ENCODE measurements around the gene FOXI3.

DNA sequence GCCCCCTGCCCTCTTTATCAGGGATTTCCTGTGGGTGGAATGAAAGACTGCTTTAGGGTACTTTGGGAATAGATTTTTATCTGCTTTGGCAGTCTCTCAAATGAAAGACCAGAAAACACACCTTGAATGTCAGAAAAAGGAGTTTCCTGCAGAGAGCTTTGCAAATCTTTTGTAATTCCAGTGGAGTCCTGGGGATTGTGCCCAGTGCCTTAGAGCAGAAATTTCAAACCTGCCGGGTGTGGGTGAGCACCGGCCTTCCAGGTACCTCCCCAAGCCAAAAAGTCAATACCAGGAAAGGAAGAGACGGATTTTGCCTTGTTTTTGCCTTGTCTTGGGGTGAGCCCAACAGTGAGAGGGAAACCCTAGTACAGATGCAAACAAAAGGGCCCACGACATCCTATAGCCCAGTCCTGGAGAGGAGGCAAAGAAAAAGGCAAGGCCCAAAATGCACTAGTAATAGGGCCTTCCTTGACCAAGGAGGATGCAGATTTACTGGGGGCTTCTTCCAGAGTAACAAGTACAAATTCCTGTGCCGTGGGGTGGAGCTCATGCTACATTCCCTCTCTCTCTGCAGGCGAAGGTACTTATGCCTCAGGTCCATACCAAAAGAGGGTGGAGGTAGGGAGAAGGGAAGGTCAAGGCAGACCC lies 36.4 kb downstream of the FOXI3 start:
- TF ChIP-seq, protein P1, sequence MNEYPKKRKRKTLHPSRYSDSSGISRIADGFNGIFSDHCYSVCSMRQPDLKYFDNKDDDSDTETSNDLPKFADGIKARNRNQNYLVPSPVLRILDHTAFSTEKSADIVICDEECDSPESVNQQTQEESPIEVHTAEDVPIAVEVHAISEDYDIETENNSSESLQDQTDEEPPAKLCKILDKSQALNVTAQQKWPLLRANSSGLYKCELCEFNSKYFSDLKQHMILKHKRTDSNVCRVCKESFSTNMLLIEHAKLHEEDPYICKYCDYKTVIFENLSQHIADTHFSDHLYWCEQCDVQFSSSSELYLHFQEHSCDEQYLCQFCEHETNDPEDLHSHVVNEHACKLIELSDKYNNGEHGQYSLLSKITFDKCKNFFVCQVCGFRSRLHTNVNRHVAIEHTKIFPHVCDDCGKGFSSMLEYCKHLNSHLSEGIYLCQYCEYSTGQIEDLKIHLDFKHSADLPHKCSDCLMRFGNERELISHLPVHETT (CRISPR knock-in tag; conservative IDR thresholded peaks at IDR 0.05 in 1 of 2, IDR thresholded peaks at IDR 0.05 in 1 of 2): no peak
- no peak for TF ChIP-seq POLR2AphosphoS5 (IDR thresholded peaks at IDR 0.05; ENCODE audit: control insufficient read depth, insufficient read depth, low read depth, low read length)
